ENCODE results near the gene KDM4B. TPM values are rescaled to one million over a fixed set of nuclear protein-coding genes. Genes with fewer than 3 reads are reported as not detected.
A peak's percentile ranks its signal among the peaks of the same experiment; 100 is the strongest.

The KDM4B gene
- total and polyA plus RNA-seq, 2 of the 8 experiments (the other 6 are each of a cell fraction or from before 2014, with no cell fraction given) = 12.0 to 31.9 TPM

DNA sequence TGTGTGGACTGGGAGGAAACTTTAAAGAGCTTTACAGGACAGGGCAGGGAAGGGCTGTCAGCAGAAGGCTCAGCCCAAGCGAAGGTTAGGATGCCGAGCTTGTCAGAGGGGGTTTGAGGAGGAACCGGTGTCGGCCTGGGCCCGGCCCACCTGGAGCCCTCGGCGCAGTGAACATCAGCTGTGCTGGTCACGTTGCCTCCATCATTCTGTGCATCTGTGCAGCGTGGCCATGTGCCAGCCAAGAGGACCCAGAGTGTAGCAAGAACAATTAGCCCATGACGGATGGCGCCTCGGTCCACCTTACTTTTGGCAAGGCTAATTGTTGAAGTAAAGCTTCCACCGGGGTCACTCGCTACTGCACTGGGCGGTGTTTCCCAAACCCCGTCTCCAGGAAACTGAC is 210.3 kb downstream of the KDM4B start:
- WGBS, 2 experiments (ENCODE audit: extremely low coverage in 1 of 2, insufficient coverage in 1 of 2, insufficient read length in 1 of 2, insufficient replicate concordance in 2 of 2, low coverage in 1 of 2, low lambda C conversion rate in 2 of 2, missing lambda C conversion rate in 1 of 2) = 88% methylated on average over 16 of the region's 16 CpGs; no CpG with 5 or more reads in 1 of the 2 experiments
- Histone ChIP-seq H2AK5ac (ENCODE audit: low read depth, low read length) (no peak overlapping the region), H3K27me3 (replicated peaks in 1 of 4; ENCODE audit: control insufficient read depth in 3 of 4, extremely low read depth in 1 of 4, insufficient read depth in 3 of 4, low read length in 3 of 4) (no peaks in the 10 kb centered on the region), H3K23ac (ENCODE audit: insufficient read length) (no peak overlapping the region), H3K18ac (ENCODE audit: extremely low read depth, low read length) (no peak overlapping the region; the same call in 1 of the 2 replicates), H3K79me2 (ENCODE audit: control insufficient read depth in 1 of 2, insufficient read depth in 2 of 2, low read length in 2 of 2) (no peaks in the 10 kb centered on the region), H4K8ac (ENCODE audit: extremely low read depth, insufficient read depth, low read length) (no peak overlapping the region), H4K20me1 (replicated peaks in 1 of 2; ENCODE audit: control insufficient read depth in 1 of 2, insufficient read depth in 2 of 2, low read length in 2 of 2) (no peaks in the 10 kb centered on the region), H2BK120ac (replicated peaks; ENCODE audit: low read depth, low read length) (no peak overlapping the region), H2BK15ac (ENCODE audit: low read length) (peak overlapping the region; percentile 88; the same call in 1 of the 2 replicates), H3K9ac (replicated peaks in 1 of 4; ENCODE audit: extremely low read depth in 1 of 4, low read depth in 3 of 4, low read length in 3 of 4) (no peak overlapping the region), H3K27ac (ENCODE audit: low read depth, low read length) (no peak overlapping the region), H3K79me1 (ENCODE audit: low read depth, low read length) (no peaks in the 10 kb centered on the region), H3K4me1 (replicated peaks in 1 of 4; ENCODE audit: control insufficient read depth in 3 of 4, insufficient read depth in 4 of 4, low read length in 3 of 4) (no peaks in the 10 kb centered on the region; a peak in 1 of 7 replicates), H3K56ac (replicated peaks; ENCODE audit: insufficient read length, low read depth, low read length) (no peak overlapping the region), H2BK5ac (ENCODE audit: low read depth, low read length) (no peak overlapping the region), H3K14ac (ENCODE audit: insufficient read length) (no peak overlapping the region), H3K4ac (replicated peaks; ENCODE audit: insufficient read length, low read depth, low read length) (no peak overlapping the region), H3K4me2 (ENCODE audit: insufficient read depth in 1 of 2, low read depth in 2 of 2, low read length in 2 of 2) (no peak overlapping the region), H2BK12ac (ENCODE audit: low read depth, low read length) (no peak overlapping the region), H3K9me3 (ENCODE audit: insufficient read depth in 2 of 2, low read depth in 1 of 2, low read length in 1 of 2) (no peaks in the 10 kb centered on the region), H3K36me3 (ENCODE audit: control insufficient read depth in 2 of 4, insufficient read depth in 4 of 4, low read length in 3 of 4) (no peaks in the 10 kb centered on the region), H2AFZ (ENCODE audit: low read length) (no peak overlapping the region), H4K91ac (replicated peaks; ENCODE audit: insufficient read length, low read length) (no peak overlapping the region), H2BK20ac (ENCODE audit: low read length) (no peak overlapping the region), H3K4me3 (ENCODE audit: extremely low read depth in 1 of 4, insufficient read depth in 2 of 4, low read depth in 3 of 4, low read length in 4 of 4) (no peak overlapping the region), H4K5ac (ENCODE audit: insufficient read length, low read depth, low read length) (no peak overlapping the region), H3K23me2 (ENCODE audit: low read depth, low read length) (no peaks in the 10 kb centered on the region)
- DNase-seq (ENCODE audit: low read depth in 1 of 2, low spot score in 2 of 2) = no peak
- TF ChIP-seq YY1 (IDR thresholded peaks at IDR 0.05; ENCODE audit: low read depth, low read length) (no peak), MAFK (IDR thresholded peaks at IDR 0.05; ENCODE audit: low read depth, low read length) (no peak), CTBP2 (IDR thresholded peaks at IDR 0.05; ENCODE audit: borderline replicate concordance, insufficient read depth, insufficient read length, low read length) (no peak), RXRA (IDR thresholded peaks at IDR 0.05; ENCODE audit: insufficient read depth, low read depth, low read length) (no peak)
- TF ChIP-seq, protein P1, sequence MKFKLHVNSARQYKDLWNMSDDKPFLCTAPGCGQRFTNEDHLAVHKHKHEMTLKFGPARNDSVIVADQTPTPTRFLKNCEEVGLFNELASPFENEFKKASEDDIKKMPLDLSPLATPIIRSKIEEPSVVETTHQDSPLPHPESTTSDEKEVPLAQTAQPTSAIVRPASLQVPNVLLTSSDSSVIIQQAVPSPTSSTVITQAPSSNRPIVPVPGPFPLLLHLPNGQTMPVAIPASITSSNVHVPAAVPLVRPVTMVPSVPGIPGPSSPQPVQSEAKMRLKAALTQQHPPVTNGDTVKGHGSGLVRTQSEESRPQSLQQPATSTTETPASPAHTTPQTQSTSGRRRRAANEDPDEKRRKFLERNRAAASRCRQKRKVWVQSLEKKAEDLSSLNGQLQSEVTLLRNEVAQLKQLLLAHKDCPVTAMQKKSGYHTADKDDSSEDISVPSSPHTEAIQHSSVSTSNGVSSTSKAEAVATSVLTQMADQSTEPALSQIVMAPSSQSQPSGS (IDR thresholded peaks at IDR 0.05; ENCODE audit: low read length) = no peak
- TF ChIP-seq, protein P2, sequence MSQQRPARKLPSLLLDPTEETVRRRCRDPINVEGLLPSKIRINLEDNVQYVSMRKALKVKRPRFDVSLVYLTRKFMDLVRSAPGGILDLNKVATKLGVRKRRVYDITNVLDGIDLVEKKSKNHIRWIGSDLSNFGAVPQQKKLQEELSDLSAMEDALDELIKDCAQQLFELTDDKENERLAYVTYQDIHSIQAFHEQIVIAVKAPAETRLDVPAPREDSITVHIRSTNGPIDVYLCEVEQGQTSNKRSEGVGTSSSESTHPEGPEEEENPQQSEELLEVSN (IDR thresholded peaks at IDR 0.05) = no peak
- ChIA-PET CTCF (ENCODE audit: partially characterized antibody) (interaction anchor here (1.2 to 2.3 kb wide), 5 partner anchors 8 to 133 kb away, joined by 3 to 17 read pairs (median 4); no protein-coding TSS in a partner anchor), POLR2A (ENCODE audit: partially characterized antibody) (interaction anchor here (0.6 to 1.4 kb wide), 2 partner anchors 14 kb away, joined by 4 to 5 read pairs; no protein-coding TSS in a partner anchor)
- no peak for FAIRE-seq
